T-helper 1 cell (primary cell): Measurements from ENCODE around the gene USP43.

Experiments
- DNase-seq, 5 donors: peaks; one replicate each; pipeline ENCODE4 v3.0.0-alpha.2; 2012 to 2020

USP43 gene

DNA sequence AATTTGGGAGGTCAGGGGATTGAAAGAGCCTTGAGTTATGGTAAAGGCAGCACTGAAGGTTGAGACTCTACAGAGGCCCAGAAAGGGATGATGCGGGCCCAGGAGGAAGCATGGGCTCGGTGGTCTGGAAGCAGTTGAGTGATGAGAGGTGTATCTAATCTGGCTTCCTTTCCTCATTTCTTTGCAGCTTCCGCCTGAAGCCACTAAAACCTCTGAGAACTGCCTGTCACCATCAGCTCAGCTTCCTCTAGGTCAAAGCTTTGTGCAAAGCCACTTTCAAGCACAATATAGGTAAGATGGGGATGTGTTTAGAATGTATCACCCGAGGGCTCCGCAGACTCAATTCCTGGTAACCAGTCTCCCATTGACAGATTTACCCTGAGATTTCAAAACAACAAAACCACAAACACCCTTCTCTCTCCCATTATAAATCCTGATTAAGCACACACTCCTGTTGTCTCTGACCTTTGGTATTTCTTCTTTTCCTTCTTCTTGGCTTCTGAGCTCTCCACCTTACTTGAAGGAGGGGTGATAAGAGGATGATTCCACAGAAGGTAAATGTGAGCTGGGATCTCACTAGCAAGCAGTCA lies 21.2 kb downstream of the USP43 start:
- DNase-seq = peak in 1 of 5 donors; percentile 23

DNA sequence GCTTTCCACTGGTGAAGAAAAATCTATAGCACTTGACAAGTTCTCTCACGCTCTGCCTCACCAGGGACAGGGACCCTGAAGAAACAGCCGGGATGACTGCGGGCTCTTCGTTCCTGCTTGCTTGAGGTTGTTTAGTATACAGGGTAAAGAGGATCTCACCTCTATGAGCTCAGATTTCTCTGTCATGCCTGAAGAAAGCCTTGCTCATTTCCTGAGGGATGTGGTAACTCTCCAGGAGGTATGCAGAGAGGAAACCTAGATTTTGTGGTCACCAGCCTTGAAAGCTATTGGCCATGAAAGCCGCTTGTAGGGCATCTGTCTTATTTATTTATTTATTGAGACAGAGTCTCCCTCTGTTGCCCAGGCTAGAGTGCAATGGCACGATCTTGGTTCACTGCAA lies 23.2 kb downstream of the USP43 start:
- DNase-seq = no peak

GRCh38 chr17:9669551-9670008 lies 24.3 kb downstream of the USP43 start:
- DNase-seq = no peak

GRCh38 chr17:9670596-9670995 lies 25.3 kb downstream of the USP43 start:
- no peak for DNase-seq

DNA sequence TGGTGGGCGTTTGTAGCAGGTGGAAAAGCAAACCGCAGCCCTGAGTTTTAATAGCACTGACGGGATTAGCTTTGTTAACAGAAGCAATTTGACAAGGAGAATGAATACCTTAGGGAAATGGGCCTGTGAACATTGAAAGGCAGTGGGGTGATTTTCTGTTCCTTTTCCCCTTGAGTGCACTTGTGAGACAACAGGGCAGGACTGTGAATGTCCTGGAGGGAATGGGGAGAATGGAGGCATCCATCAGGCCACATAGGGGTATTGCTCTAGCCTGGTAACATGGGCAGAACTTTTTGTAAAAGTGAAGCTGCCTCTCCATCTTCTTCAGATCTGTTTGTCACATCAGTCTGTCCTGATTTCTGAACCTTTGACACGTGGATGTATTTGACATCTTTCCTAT lies 26.2 kb downstream of the USP43 start:
- no peak for DNase-seq

GRCh38 chr17:9672266-9672665 lies 26.9 kb downstream of the USP43 start:
- no peak for DNase-seq

DNA sequence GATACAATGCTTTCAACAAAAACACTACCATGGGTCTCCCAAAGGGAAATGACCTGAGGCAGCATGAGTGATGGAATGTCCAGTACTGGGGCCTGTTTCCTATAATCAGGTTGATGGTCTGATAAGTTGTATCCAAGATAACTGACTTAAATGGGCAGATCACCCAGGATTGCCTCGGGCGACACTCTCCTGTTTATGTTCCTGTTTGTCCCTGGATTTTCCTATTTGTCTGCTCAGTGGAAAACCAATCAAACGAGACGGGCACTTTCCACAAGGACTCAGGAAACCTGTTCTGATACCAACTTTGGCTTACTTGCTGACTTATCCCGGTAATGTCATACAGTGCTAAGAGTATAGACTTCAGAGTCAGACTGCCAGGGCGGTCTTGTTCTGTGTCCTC lies 27.4 kb downstream of the USP43 start:
- DNase-seq = no peak

DNA sequence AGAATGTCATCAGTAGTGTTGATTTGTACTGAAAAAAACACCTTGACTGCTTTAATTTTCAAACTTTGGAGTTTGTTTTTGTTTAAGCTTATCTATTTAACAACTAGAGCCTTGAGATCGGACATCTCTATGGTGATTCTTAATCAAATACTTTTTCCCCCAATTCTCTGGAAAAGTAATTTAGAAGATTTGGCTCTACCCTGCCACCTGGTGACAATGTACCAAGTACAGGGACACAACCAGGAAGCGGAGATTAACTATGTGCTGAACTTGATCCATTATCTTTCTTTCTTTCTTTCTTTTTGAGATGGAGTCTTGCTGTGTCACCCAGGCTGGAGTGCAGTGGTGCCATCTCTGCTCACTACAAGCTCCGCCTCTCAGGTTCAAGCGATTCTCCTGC lies 30.8 kb downstream of the USP43 start:
- DNase-seq = no peak

DNA sequence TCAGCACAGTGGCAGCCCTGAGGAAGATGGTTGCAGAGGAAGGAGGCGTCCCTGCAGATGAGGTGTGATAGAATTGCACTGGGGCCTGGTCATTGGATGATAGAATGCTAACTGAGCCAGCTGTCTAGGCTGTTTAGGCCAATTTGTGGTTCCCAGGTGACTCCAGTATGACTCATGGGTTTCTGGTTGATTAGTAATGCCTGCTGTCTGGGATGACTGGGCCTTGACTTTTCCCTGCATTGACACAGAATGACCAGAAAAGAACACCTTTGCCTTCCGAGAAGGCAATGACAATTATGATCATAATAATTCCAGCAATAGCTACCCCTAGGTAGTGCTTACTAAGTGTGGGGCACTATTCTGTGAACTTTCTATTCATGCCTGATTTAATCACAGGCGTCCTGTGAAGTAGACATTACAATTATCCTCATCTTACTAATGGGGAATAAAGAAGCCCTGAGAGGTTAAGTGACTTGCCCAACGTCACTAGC lies 31.5 kb downstream of the USP43 start:
- DNase-seq = peak in 1 of 5 donors; percentile 25

DNA sequence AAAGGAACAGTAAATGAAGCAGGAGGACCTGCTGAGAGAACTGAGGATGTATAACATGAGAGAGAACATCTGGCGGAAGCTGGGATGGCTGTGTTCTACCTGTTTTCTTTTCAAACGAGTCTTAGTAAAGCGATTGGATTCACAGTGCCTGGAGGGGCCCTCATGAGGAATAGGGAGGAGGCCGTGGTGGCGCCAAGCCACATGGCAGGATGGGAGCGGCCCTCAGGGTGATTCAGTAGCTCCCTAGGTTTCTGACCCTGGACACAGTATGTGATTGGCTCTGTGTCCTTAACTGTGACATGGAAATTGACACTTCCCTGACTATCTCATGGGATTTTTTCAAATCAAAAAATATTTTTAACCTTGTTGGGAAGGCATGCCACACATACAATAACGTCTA lies 32.1 kb downstream of the USP43 start:
- no peak for DNase-seq

DNA sequence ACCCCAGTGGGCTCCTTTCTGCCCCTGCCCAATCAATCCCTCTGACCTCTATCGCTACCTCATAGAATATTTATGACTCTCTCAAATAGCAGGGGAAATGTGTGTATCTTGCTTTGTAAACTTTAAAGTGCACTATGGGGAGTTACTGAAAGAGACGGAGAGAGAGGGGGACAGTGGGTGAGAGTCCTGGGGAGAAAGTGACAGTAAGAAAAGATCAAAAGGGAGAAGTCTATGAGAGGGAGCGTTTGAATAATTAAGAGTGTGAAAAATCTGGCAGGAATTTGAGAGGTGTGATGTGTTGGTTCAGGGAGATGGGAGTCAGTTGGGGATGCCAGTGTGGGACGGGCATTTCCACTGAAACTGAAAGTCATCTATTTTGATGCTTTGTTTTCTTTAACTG lies 32.6 kb downstream of the USP43 start:
- no peak for DNase-seq

DNA sequence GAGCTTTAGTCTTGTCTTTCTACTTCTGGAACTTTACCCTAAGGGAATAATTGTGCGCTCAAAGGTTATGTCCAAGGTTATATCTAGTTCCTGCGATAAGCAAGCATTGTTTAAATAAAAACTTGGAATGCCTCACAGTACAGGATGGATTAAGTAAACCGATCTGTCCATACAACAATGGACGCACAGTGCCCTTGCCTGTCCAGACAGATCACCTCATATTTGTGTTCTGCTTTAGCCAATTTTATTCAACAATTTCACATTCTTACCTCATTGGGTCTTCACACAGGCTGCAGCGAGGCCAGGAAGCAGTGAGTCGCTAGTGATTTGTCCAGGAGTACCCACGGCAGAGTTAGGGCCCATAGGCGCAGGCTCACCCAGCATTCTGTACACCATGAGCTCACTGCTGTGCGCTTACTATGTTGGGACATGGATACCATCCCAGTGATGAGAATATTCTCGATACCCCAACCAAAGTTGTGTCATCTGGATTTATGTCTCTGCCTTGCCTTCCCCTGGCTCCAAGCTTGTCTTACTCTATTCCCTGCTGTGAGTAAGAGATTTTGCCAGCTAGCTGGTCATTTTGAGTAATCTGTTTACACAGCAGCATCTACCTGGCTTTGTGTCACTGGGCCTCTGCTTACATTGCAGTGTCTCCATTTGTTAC lies 39.8 kb downstream of the USP43 start:
- DNase-seq = no peak

DNA sequence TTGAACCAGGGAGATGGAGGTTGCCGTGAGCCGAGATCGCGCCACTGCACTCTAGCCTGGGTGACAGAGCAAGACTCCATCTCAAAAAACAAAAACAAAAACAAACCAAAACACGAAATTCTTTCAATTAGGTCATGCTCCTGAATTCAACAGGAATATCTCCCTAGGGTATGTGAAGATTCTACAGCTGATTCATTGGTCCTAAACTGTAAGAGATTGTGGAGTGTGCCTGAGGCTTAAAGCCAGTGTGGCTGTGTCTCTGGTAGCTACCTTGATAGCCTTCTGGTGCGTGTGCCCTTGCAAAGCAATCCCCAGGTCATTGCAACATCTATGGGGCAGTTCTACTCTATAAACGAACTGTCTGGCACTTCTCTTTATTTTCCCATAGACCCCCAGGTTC lies 48.4 kb downstream of the USP43 start:
- DNase-seq = no peak

DNA sequence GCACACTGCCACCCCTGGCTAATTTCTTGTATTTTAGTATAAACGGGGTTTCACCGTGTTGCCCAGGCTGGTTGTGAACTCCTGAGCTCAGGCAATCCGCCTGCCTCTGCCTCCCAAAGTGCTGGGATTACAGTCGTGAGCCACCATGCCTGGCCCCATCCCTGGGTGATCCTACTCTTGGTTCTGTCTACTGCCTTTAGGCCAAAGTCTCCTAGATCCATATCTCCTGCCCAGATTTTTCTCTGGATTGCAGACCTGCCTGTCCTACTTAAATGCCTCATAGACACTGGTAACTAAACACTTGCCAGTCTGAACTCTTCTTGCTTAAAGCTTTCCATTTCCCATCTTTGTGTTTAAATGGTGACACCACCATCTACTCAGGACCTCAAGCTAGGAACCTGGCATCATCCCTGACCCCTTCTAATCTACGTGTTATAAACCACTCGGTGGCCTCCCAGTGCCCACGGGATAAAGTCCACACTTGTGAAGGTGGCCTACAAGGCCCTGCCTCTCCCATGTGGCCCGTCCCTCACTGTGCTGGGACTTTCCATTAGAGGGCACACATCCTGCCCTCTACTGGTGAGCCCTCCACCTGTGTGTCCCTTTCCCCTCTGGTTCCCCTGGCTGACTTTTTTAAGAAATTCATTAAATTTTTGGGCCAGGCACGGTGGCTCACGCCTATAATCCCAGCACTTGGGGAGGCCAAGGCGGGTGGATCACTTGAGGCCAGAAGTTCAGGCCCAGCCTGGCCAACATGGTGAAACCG lies 51.1 kb downstream of the USP43 start:
- no peak for DNase-seq

DNA sequence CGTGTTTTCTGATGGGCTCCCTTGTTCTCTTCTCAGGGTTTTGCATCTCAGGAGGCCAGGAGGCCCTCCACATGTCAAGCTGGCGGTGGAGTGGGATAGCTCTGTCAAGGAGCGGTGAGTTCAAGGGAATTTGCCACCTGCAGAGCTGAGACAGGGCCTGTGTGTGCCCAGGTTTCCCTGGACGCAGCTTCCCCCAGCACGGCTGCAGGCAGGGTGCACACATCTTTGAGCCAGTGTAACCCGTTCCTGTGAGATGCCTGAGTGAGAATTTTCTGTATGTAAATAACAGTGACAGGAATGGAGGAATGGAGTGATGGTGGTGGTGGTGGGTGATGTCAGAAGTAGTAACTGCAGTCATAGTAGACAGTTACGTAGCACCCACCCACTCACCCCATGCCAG lies 54.8 kb downstream of the USP43 start:
- no peak for DNase-seq

DNA sequence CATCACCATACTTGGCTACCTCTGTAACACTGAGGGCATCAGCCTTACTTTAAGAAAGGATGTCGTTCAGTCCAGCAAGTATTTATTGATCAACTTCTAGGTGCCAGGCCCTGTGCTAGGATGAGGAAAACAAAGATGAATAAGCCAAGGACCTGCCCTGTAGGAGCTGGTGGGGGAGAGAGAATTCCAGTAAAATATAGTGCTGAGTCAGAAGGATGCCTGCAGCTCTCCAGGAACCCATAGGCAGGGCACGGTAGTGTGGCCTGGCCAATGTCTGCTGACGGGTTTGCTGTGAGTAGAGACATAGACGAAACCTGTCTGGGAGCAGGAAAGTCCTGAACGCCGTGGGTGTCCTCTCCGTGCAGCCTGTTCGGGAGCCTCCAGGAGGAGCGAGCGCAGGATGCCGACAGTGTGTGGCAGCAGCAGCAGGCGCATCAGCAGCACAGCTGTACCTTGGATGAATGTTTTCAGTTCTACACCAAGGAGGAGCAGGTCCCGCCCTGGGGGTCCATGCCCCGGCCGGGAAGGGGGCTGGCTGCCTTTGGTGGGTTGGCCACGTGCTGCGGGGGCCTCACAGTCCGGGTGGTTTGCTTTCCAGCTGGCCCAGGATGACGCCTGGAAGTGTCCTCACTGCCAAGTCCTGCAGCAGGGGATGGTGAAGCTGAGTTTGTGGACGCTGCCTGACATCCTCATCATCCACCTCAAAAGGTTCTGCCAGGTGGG lies 55.6 kb downstream of the USP43 start:
- no peak for DNase-seq

DNA sequence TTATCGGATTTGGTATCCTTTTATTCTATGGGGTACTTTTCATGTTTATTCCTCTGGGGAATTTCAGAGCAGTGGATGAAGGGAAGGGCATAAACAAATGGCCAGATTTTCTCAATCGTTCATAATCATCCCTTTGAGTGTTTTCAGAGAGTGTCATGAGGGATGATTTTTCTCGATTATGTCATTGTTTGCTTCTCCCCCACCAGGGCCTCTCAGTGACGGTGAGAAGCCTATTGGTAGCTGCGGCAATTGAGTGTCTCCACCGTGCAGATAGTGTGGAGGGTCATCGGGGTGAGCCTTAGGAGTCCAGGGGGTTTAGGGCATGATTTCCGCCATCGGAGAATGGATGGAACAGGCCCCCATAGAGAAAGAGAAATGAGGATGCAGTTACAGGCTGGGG lies 57.2 kb downstream of the USP43 start:
- DNase-seq = no peak

- DNase-seq = no peak
Measured at GRCh38 chr17:9702914-9703780, 57.8 kb downstream of the USP43 start.

DNA sequence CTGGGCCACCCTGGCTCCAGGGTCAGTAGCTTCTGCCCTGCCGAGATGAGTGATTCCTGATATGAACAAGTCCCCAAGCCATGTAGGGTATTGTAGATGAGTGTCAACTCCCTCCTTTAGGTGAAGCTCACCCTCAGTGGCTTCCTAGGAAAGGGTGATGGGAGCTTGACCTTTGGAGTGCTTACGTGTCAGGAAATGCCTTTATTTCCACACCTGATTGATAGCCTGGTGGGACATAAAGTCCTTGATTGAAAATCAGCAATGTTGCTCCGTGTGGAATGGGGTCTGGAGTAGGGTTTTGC lies 58.4 kb downstream of the USP43 start:
- no peak for DNase-seq

DNA sequence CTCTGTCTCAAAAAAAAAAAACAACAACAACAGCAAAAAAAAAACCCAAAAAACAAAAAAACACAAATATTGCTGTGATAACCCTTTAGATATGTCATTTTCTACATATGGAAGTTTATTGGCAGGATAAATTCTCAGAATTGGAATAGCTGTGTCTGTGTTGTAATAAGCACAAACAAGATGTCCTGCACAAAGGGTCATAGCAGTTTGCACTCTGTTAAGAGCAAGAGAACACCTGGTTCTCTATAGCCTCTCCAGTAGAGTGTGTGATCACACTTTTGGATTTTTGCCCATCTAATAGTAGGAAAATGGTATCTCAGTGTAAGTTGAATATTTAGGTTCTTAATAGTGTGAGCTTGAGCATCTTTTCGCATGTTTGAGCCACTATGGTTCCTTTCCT lies 60.4 kb downstream of the USP43 start:
- DNase-seq = no peak

DNA sequence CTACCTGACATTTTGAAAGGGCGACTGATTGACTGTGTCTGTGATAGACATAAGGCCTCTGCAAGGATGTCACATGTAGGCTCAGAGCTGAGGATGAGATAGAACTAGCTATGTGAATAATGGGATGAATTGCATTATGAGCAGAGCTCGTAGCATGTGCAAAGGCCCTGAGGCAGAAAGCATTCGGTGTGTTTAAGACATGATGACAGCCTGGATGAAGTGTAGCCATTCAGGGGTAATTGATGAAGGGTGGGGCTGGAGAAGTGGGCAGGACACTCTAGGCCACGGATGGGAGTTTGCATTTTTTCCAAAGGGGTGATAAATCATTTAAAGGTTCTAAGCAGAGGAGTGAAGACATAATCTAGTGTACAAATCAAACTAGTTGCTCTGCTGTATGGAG lies 62.6 kb downstream of the USP43 start:
- DNase-seq = no peak

GRCh38 chr17:9714801-9715200 lies 69.5 kb downstream of the USP43 start:
- DNase-seq = no peak
